ENCODE measurements around the gene MED27. TPM values are rescaled to one million over a fixed set of nuclear protein-coding genes. Genes with fewer than 3 reads are reported as not detected.

Gene MED27
- total and polyA plus RNA-seq, 8 donors, result 3.2 to 11.7 (median 5.8) TPM

- Histone ChIP-seq H3K9me3 (no peaks in the 10 kb centered on the region), H3K27ac (no peak overlapping the region), H3K4me3 (peak overlapping the region in 1 of 4 donors; percentile 75), H3K36me3 (no peaks in the 10 kb centered on the region), H3K27me3 (no peaks in the 10 kb centered on the region), H3K4me1 (peaks cover 0 to 8% (median 8%) of the 10 kb centered on the region in 3 donors)
- ATAC-seq (no peak), FAIRE-seq (no peak), DNase-seq (no peak)
- no peak for TF ChIP-seq CTCF (IDR thresholded peaks at IDR 0.05)
- 58 to 61% methylated on average over 10 of the region's 10 CpGs for WGBS, 2 donors
- intact Hi-C loops (cut with DNase I), result no loop called here
Observed at GRCh38 chr9:132077881-132078698, 1.6 kb downstream of the MED27 start.

- no peak for TF ChIP-seq CTCF (IDR thresholded peaks at IDR 0.05)
- Histone ChIP-seq H3K4me1 (peaks cover 0 to 8% (median 8%) of the 10 kb centered on the region in 3 donors), H3K27me3 (no peaks in the 10 kb centered on the region), H3K4me3 (no peak overlapping the region), H3K27ac (no peak overlapping the region), H3K9me3 (no peaks in the 10 kb centered on the region), H3K36me3 (no peaks in the 10 kb centered on the region)
- DNase-seq, result no peak
- WGBS, 2 donors, result 76 to 77% methylated on average over 2 of the region's 2 CpGs
- no peak for FAIRE-seq
- ATAC-seq, result no peak
- intact Hi-C loops (cut with DNase I), result no loop called here
Observed at GRCh38 chr9:132075853-132076252, 3.8 kb downstream of the MED27 start.

GRCh38 chr9:132074736-132075135 is 4.9 kb downstream of the MED27 start:
- FAIRE-seq, result no peak
- intact Hi-C loops (cut with DNase I), result no loop called here
- 93 to 95% methylated on average over 2 of the region's 2 CpGs for WGBS, 2 donors

GRCh38 chr9:132071847-132072507 is 7.7 kb downstream of the MED27 start:
- TF ChIP-seq CTCF (IDR thresholded peaks at IDR 0.05), result no peak
- no peaks in the 10 kb centered on the region for H3K27me3 ChIP-seq
- intact Hi-C loops (cut with DNase I), result no loop called here
- no peak for ATAC-seq
- WGBS, 2 donors, result 96 to 97% methylated on average over 16 of the region's 16 CpGs
- no peaks in the 10 kb centered on the region for H3K36me3 ChIP-seq
- no peaks in the 10 kb centered on the region for H3K4me1 ChIP-seq
- no peak for DNase-seq
- no peak overlapping the region for H3K27ac ChIP-seq
- no peak for FAIRE-seq
- H3K9me3 ChIP-seq, result no peaks in the 10 kb centered on the region
- H3K4me3 ChIP-seq, result no peak overlapping the region

More at GRCh38 chr9:132074736-132075135, 4.9 kb downstream of the MED27 start:
- Histone ChIP-seq H3K27me3 (no peaks in the 10 kb centered on the region), H3K4me1 (peaks cover 0 to 8% (median 8%) of the 10 kb centered on the region in 3 donors), H3K4me3 (no peak overlapping the region), H3K27ac (no peak overlapping the region), H3K9me3 (no peaks in the 10 kb centered on the region), H3K36me3 (no peaks in the 10 kb centered on the region)
- no peak for DNase-seq
- no peak for ATAC-seq
- TF ChIP-seq CTCF (IDR thresholded peaks at IDR 0.05), result no peak

Data from pancreas (tissue), 10 donors.